ENCODE data around the gene MILR1. TPM values are rescaled to one million over a fixed set of nuclear protein-coding genes. Genes with fewer than 3 reads are reported as not detected.

MILR1 gene
- total and polyA plus RNA-seq, 2 donors from 2014 or later, result 2.2 to 17.8 TPM

GRCh38 chr17:64491034-64491860 is 42.3 kb downstream of the MILR1 start:
- no peak for FAIRE-seq
- Histone ChIP-seq H3K4me3 (ENCODE audit: low read length in 3 of 3) (no peak overlapping the region), H3K27me3 (ENCODE audit: control insufficient read depth, insufficient read depth, low read length) (no peaks in the 10 kb centered on the region), H3K9me3 (ENCODE audit: control insufficient read depth in 2 of 3, insufficient read depth in 1 of 3, low read length in 3 of 3) (no peaks in the 10 kb centered on the region), H3K4me1 (ENCODE audit: control insufficient read depth in 2 of 3, insufficient read depth in 2 of 3, low read depth in 1 of 3, low read length in 3 of 3) (peaks cover 0 to 3% (median 0%) of the 10 kb centered on the region in 3 donors), H3K36me3 (ENCODE audit: control insufficient read depth in 2 of 3, insufficient read depth in 3 of 3, low read length in 3 of 3) (peaks cover 5 to 22% (median 12%) of the 10 kb centered on the region in 3 donors), H3K9ac (ENCODE audit: low read length in 3 of 3) (no peak overlapping the region), H3K27ac (ENCODE audit: low read depth in 2 of 2, low read length in 2 of 2) (no peak overlapping the region)
- intact Hi-C loops (cut with DNase I), result loop anchor here (10.0 kb wide), 1 partner anchor 66 kb away; no protein-coding TSS in a partner anchor
- TF ChIP-seq, protein P1, sequence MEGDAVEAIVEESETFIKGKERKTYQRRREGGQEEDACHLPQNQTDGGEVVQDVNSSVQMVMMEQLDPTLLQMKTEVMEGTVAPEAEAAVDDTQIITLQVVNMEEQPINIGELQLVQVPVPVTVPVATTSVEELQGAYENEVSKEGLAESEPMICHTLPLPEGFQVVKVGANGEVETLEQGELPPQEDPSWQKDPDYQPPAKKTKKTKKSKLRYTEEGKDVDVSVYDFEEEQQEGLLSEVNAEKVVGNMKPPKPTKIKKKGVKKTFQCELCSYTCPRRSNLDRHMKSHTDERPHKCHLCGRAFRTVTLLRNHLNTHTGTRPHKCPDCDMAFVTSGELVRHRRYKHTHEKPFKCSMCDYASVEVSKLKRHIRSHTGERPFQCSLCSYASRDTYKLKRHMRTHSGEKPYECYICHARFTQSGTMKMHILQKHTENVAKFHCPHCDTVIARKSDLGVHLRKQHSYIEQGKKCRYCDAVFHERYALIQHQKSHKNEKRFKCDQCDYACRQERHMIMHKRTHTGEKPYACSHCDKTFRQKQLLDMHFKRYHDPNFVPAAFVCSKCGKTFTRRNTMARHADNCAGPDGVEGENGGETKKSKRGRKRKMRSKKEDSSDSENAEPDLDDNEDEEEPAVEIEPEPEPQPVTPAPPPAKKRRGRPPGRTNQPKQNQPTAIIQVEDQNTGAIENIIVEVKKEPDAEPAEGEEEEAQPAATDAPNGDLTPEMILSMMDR (IDR thresholded peaks at IDR 0.05; ENCODE audit: borderline replicate concordance, extremely low read depth, insufficient read depth), result peak; percentile 47
- DNase-seq, result no peak

GRCh38 chr17:64491994-64492393 is 43.1 kb downstream of the MILR1 start:
- no peaks in the 10 kb centered on the region for H3K9me3 ChIP-seq (ENCODE audit: control insufficient read depth in 2 of 3, insufficient read depth in 1 of 3, low read length in 3 of 3)
- DNase-seq (no peak), FAIRE-seq (no peak)
- no peak overlapping the region for H3K9ac ChIP-seq (ENCODE audit: low read length in 3 of 3)
- H3K27ac ChIP-seq (ENCODE audit: low read depth in 2 of 2, low read length in 2 of 2), result no peak overlapping the region
- peaks cover 0 to 3% (median 0%) of the 10 kb centered on the region in 3 donors for H3K4me1 ChIP-seq (ENCODE audit: control insufficient read depth in 2 of 3, insufficient read depth in 2 of 3, low read depth in 1 of 3, low read length in 3 of 3)
- TF ChIP-seq, protein P1 (IDR thresholded peaks at IDR 0.05; ENCODE audit: borderline replicate concordance, extremely low read depth, insufficient read depth), result no peak
- intact Hi-C loops (cut with DNase I), result loop anchor here (10.0 kb wide), 1 partner anchor 67 kb away; no protein-coding TSS in a partner anchor
- H3K27me3 ChIP-seq (ENCODE audit: control insufficient read depth, insufficient read depth, low read length), result no peaks in the 10 kb centered on the region
- H3K36me3 ChIP-seq (ENCODE audit: control insufficient read depth in 2 of 3, insufficient read depth in 3 of 3, low read length in 3 of 3), result peaks cover 5 to 22% (median 12%) of the 10 kb centered on the region in 3 donors
- no peak overlapping the region for H3K4me3 ChIP-seq (ENCODE audit: low read length in 3 of 3)

DNA sequence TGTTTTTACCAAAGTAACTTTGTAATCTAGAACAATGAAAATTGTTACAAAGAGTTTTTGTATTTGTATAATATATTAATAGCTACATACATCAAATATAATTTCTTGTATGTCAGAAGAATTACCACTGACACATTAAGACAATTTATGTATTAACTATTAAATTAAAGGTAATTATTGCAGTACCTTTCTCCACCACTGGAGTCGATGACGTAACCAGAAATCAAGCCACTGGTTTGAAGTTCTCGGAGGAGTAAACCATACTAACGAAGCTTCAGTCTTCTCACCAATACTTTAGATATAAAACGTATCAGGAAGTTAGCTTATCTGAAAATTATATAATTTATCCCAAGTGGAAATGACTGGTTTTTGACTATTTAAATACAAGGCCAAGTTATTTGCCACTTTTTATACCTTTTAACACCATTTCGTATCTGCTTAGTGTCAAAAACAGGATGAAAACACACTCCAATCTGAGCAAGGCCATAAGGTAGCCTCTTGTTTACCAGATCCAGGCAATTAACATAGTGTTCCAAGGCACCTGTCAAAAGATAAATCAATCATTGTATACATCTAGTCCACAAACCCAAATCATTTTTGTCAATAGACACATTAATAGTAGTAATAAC is 43.7 kb downstream of the MILR1 start:
- Histone ChIP-seq H3K9ac (ENCODE audit: low read length in 3 of 3) (no peak overlapping the region), H3K36me3 (ENCODE audit: control insufficient read depth in 2 of 3, insufficient read depth in 3 of 3, low read length in 3 of 3) (peaks cover 5 to 22% (median 12%) of the 10 kb centered on the region in 3 donors), H3K4me3 (ENCODE audit: low read length in 3 of 3) (no peak overlapping the region), H3K27me3 (ENCODE audit: control insufficient read depth, insufficient read depth, low read length) (no peaks in the 10 kb centered on the region), H3K9me3 (ENCODE audit: control insufficient read depth in 2 of 3, insufficient read depth in 1 of 3, low read length in 3 of 3) (no peaks in the 10 kb centered on the region), H3K4me1 (ENCODE audit: control insufficient read depth in 2 of 3, insufficient read depth in 2 of 3, low read depth in 1 of 3, low read length in 3 of 3) (peaks cover 0 to 7% (median 6%) of the 10 kb centered on the region in 3 donors), H3K27ac (ENCODE audit: low read depth in 2 of 2, low read length in 2 of 2) (no peak overlapping the region)
- intact Hi-C loops (cut with DNase I), result loop anchor here (10.0 kb wide), 1 partner anchor 68 kb away; no protein-coding TSS in a partner anchor
- TF ChIP-seq, protein P1 (IDR thresholded peaks at IDR 0.05; ENCODE audit: borderline replicate concordance, extremely low read depth, insufficient read depth), result no peak
- FAIRE-seq (no peak), DNase-seq (no peak)

All from kidney (tissue), 14 donors.